NB4 (cell line): Measurements from ENCODE around the gene GALNT18.

Experiments
- POLR2A ChIP-seq: IDR thresholded peaks from 2 replicates; pipeline ENCODE4 v1.6.1; 2011; ENCODE audit warnings: mild to moderate bottlenecking; ENCODE audit not compliant: insufficient read length; ENCODE audit errors: extremely low read depth
- TF ChIP-seq, protein P1 (sequence below): IDR thresholded peaks from one replicate; pipeline ENCODE4 v1.5.1; 2012; ENCODE audit warnings: low read depth, low read length
- TF ChIP-seq, protein P2 (sequence below): IDR thresholded peaks from 2 replicates; pipeline ENCODE4 v1.6.1; 2011; ENCODE audit warnings: low read depth, low read length

DNA sequence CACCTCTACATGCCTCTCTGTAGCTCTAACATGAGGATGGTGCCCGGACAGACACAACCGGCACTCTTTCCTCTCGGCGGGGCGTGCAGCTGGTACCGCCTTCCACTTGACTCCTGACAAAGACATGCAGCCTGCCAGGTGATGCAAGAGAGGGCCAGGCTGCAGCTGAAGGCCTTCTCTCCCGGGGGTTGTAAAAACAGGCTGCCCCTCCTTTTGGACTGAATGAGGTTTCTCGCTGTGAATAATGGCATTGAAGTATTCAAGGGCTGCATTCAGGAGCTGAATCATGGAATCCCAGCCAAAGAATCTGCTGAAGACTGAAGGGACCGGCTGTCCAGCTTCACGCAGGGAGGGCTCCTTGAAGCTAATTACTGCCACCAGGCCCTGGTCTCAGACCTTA is 110.9 kb downstream of the GALNT18 start:
- TF ChIP-seq, protein P1, sequence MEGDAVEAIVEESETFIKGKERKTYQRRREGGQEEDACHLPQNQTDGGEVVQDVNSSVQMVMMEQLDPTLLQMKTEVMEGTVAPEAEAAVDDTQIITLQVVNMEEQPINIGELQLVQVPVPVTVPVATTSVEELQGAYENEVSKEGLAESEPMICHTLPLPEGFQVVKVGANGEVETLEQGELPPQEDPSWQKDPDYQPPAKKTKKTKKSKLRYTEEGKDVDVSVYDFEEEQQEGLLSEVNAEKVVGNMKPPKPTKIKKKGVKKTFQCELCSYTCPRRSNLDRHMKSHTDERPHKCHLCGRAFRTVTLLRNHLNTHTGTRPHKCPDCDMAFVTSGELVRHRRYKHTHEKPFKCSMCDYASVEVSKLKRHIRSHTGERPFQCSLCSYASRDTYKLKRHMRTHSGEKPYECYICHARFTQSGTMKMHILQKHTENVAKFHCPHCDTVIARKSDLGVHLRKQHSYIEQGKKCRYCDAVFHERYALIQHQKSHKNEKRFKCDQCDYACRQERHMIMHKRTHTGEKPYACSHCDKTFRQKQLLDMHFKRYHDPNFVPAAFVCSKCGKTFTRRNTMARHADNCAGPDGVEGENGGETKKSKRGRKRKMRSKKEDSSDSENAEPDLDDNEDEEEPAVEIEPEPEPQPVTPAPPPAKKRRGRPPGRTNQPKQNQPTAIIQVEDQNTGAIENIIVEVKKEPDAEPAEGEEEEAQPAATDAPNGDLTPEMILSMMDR = no peak
- TF ChIP-seq, protein P2, sequence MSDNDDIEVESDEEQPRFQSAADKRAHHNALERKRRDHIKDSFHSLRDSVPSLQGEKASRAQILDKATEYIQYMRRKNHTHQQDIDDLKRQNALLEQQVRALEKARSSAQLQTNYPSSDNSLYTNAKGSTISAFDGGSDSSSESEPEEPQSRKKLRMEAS = no peak
- TF ChIP-seq POLR2A = no peak
